UCSD-AML1 (cell line): ENCODE data around the gene SUGP1.

Source experiments
- DNase-seq: peaks from one replicate; lab custom pipeline; 2025; ENCODE audit not compliant: unreplicated experiment; lab: John Stamatoyannopoulos, UW

SUGP1 gene

DNA sequence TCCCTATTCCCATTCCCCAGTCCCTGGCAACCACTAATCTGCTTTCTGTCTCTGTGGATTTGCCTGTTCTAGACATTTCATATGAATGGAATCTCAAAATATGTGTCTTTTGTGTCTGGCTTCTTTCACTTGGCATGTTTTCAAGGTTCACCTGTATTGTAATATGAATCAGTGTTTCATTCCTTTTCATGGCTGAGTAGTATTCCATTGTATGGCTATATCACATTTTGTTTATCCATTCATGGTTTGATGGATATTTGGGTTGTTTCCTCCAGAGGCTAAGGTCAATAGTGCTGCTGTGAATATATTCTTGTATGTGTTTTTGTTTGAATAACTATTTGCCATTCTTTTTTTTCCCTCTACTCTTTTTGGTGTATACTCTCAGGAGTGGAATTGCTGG lies 84.1 kb downstream of the SUGP1 start:
- DNase-seq, result no peak

DNA sequence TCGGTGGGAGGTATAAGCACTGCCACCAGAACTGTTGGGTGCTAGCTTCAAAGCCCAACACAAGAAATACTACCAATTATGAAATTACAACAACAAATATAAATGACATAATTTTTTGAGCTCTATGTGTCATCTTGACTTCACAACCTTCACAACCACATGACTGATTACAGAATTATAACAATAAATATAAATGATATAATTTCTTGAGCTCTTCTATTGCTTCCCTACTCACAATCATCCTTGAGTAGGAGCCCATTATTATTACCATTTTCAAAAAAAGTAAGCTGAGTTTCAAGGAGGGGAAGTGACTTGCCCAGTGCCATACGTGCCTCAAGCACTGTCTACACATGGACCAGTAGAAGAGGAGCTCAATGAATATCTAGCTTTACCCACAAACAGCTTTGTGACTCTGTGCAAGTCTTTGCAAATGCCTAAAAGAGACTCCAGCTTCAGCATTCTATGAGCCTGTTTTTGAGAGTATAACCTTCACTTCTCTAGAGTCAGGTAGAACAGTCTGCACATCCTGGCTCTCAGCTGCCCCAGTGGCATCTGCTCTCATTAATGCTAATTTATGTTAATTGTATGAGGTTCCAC lies 86.0 kb downstream of the SUGP1 start:
- no peak for DNase-seq

DNA sequence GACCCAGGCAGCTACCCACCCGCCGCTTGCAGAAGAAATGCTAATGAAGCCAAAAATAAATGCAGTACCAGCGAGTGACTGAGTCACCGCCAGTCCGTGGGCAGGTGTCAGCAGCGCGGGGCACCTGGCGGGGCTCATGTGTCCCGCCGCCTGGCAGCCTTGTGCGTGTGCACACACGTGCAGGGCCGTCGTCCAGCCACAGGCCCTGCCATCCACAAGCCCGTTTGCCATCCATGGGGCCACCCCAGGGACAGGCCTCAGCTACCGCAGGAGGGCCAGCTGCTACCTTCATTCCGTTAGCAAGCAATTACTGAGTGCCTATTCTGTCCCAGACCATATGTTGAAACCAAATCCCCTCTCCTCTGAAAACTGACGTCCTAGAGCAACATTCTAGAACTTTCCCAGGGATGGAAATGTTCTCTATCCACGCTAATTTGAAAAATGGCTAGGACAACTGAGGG lies 88.0 kb downstream of the SUGP1 start:
- no peak for DNase-seq

DNA sequence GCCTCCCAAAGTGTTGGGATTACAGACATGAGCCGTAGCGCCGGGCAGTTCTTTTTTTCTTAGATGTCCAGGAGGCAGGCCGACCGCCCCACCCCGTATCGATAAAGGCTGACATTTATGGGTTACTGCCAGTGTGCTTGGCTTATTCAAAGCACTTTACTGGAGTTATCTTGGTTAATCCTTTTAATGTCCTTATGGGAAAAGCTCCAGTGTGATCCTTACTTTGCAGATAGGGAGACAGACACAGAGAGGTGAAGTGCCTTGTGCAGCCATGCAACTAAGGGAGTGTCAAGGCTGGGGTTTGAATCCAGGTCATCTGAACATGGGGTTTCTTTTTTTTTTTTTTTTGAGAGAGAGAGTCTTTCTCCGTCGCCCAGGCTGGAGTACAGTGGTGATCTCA lies 89.3 kb downstream of the SUGP1 start:
- DNase-seq, result no peak

DNA sequence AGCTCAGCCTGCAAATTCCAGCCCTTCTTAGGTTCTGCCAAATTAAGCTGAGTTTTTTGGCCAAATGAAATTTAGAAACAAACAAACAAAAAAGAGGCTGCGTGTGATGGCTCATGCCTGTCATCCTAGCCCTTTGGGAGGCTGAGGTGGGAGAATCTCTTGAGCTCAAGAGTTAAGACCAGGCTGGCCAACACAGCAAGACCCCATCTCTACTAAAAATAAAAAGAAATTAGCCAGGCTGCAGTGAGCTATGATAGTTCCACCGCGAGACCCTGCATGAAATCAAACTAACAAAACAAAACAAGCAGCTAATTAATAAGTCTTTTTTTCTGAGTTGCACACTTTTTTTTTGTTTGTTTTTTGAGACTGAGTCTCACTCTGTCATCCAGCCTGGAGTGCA lies 90.6 kb downstream of the SUGP1 start:
- no peak for DNase-seq

DNA sequence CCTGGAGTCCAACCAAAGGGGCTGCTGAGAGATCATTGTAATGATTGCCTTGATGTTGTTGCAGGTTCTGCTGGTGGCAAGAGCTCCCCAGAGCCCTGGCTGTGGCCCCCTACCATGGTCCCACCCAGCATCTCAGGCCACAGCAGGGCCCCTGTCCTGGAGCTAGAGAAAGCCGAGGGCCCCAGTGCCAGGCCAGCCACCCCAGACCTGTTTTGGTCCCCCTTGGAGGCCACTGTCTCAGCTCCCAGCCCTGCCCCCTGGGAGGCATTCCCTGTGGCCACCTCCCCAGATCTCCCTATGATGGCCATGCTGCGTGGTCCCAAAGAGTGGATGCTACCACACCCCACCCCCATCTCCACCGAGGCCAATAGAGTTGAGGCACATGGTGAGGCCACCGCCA lies 93.1 kb downstream of the SUGP1 start:
- DNase-seq, result no peak

DNA sequence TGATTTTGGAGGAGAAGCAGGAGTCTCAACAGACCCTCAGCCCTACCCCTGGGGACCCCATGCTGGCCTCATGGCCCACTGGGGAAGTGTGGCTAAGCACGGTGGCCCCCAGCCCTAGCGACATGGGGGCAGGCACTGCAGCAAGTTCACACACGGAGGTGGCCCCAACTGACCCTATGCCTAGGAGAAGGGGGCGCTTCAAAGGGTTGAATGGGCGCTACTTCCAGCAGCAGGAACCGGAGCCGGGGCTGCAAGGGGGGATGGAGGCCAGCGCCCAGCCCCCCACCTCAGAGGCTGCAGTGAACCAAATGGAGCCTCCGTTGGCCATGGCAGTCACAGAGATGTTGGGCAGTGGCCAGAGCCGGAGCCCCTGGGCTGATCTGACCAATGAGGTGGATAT lies 93.6 kb downstream of the SUGP1 start:
- no peak for DNase-seq

DNA sequence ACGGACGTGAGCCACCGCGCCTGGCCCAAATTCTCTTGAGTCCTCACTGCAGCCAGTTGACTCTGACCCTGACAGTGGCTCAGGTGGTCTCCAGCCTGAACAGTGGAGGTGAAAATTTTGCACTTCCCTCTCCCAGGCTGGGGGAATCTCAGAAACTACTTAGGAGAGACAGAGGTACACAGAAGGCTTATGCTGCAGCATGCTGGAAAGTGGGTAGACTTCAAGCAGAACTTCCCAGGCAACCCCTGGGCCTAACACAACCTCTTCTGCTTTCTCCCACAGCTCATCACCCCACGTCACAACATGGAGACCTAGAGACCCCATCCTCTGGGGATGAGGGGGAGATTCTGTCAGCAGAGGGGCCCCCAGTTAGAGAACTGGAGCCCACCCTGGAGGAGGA lies 94.1 kb downstream of the SUGP1 start:
- no peak for DNase-seq
